GM18507 (cell line): ENCODE data around the gene SERPINB6.

ENCODE experiments used
- DNase-seq: peaks from one replicate; pipeline ENCODE4 v3.0.0; 2011; ENCODE audit warnings: low read depth; ENCODE audit not compliant: insufficient read length; ENCODE audit errors: extremely low spot score
- FAIRE-seq: peaks from 2 replicates; lab custom pipeline; 2011; peaks lifted over from hg19 to GRCh38; lab: Jason Lieb, UNC

The SERPINB6 gene

GRCh38 chr6:2899596-2899995, 71.8 kb downstream of the SERPINB6 start:
- DNase-seq: no peak
- FAIRE-seq: peak; percentile 82
